ENCODE data around the gene FBN1.

DNA sequence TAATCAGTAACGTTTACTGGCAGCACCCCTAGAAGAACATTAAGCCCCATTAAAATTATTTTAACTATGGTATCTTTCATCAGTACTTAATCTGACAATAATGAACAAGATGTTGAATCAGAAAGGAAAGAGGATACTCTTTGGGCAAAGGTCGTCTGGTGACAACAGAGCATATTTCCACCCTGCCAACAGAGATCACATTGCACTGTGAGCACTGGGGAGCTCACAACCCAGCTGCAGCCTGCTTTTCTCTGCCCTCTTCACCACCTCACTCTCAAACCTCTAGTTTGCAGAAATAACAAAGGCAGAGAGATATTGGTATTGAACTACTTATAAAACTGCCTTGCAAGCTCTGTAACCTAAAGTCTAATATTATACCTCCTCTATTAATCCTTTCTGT, 130.0 kb downstream of the FBN1 start:
- TF ChIP-seq, protein P1, sequence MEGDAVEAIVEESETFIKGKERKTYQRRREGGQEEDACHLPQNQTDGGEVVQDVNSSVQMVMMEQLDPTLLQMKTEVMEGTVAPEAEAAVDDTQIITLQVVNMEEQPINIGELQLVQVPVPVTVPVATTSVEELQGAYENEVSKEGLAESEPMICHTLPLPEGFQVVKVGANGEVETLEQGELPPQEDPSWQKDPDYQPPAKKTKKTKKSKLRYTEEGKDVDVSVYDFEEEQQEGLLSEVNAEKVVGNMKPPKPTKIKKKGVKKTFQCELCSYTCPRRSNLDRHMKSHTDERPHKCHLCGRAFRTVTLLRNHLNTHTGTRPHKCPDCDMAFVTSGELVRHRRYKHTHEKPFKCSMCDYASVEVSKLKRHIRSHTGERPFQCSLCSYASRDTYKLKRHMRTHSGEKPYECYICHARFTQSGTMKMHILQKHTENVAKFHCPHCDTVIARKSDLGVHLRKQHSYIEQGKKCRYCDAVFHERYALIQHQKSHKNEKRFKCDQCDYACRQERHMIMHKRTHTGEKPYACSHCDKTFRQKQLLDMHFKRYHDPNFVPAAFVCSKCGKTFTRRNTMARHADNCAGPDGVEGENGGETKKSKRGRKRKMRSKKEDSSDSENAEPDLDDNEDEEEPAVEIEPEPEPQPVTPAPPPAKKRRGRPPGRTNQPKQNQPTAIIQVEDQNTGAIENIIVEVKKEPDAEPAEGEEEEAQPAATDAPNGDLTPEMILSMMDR (IDR thresholded peaks at IDR 0.05) = no peak
- no peak for TF ChIP-seq POLR2A (IDR thresholded peaks at IDR 0.05)
- no peak for TF ChIP-seq EP300 (IDR thresholded peaks at IDR 0.05)
- no peak for TF ChIP-seq POLR2AphosphoS5 (IDR thresholded peaks at IDR 0.05)
